GM19238 (cell line): ENCODE results near the gene JMJD7.

Experiments
- DNase-seq: peaks from one replicate; pipeline ENCODE4 v3.0.0; 2011; ENCODE audit warnings: low spot score; ENCODE audit not compliant: insufficient read length

The JMJD7 gene

DNA sequence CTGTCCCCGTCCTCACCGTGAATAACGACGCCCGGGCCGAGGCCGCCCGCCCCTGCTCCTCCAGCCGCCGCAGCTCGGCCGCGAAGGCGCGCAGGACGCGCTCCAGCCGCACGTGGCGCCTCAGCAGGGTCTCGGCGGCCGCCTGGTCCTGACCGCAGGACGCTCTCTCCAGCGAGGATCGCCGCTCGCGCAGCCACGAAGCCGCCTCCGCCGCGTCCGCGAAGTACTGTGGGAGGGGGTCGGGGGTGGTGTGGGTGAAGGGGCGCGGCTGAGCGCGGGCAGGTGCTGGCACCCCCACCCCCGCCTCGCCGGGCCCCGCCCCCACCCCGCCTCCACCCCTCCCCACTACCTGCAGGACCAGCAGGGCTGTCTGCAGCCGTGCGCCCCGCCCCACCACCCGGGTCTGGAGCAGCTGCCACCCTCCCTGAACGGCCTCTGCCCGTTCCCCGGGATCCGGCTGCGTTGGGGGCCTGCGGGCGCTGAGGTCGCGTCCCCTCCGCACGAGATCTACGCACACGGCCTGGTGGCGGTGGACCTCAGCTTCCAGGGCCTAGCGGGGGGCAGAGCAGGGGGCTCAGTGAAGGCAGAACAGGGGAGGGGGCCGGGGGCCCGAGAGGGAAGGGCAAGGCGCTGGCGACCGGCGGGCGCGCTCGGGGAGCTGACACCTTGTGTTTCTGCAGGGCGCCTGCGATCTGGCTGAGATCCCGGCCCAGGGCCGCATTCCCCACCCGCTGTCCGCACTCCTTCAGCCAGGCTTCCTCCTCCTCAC lies 54.2 kb downstream of the JMJD7 start:
- DNase-seq = no peak

DNA sequence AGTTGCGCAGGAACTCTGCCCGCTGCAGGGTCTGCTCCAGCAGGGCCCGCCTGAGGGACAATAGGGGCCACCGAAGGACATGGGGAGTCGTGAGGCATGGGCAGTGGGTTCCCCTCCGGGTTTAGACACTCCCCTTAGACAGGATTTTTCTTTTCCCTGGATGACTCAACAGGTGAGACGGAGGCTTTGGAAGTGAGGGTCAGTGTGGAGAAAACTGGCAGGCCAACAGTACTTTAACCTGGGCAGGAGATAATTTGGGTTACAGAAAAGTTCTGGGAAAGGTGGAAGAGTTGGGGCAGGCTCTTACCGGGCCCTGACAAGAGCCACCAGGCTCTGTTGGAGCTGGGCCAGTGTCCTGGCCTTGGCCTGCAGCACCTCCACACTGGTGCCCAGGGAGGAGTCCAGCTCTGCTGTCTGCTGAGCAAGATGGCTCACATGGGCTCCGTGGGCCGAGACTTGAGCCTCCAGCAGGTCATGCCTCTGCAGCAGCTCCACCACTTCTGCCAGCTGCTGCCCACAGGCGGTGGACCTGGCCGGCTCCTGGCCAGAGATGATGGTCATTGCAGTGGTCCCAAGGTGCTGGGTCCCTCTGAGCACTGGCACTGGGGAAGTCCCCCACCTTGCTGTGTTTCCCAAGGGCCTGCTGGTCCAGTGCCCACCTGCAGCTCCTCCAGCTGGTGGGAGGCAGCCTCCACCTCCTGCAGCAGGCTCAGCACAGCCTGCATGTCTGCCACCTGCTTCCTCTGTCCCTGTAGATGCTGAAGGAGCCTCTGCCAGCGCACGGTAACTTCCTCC lies 55.0 kb downstream of the JMJD7 start:
- DNase-seq = no peak

DNA sequence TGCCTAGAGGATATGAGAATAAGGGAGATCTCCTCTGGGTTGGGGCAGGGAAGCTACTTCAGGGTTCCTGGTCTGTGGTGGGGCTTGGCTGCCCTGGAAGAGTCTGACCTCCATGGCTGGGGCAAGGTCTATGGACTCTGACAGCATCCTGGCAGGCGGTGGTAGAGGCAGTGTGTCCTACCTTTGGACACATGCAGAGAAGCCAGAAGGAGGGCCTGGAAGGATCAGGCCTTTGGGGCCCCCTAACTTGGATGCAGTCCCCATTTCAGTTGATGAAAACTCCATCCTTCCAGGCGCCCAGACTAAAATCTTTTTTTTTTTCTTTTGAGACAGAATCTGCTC lies 55.6 kb downstream of the JMJD7 start:
- DNase-seq = no peak

DNA sequence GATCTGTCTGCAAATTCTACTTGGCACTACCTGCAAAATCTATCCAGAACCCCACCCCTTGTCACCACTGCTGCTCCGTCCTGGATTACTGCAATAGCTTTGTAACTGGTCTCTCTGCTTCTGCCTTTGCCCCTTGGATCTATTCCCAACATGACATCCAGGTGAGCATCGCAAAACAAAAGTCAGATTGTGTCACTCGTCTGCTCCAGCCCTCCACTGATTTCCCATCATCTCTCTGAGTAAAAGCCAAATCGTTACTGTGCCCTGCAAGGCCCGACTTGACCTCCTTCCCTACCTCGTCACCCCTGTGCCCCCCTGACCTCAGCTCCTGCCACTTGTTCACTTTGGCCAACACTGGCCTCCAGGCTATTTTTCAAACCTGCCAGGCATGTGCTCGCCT lies 56.6 kb downstream of the JMJD7 start:
- no peak for DNase-seq

DNA sequence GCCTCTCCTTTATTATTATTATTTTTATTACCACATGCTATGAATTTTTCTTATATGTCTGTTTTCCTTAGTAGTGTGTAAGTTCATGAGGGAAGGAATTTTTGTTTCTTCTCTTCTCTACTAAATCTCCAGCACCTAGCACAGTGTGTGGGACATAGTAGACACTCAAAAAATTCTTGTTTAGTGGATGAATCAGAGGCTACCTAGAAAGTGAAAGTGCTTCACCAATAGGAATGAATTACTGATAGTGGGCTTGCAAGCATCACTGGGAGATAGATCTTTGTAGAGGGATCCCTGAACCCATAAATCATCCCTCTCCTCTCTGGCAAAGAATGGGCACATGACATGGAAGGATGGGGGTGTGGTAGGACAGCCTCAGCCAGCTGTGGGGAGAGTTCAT lies 57.4 kb downstream of the JMJD7 start:
- DNase-seq = no peak

DNA sequence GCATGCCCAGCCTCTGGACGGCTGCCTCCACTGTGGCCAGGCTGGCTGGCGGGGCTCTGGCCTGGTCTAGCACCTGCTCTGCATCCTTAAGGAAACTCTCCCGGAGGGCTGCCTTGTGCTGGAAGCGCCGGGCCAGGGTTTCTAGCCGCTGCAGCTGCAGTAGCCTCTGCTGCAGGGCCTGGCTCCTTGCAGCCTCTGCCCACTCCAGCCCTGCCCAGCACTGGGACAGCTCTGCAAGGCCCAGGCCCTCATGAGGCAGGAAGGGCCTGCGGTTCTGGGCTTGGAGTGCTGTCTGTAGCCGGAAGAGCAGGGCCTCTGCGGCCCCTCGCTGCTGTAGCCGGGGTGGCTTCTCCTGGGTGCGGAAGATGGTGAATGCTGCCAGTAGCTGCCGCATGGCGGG lies 57.9 kb downstream of the JMJD7 start:
- DNase-seq = no peak

DNA sequence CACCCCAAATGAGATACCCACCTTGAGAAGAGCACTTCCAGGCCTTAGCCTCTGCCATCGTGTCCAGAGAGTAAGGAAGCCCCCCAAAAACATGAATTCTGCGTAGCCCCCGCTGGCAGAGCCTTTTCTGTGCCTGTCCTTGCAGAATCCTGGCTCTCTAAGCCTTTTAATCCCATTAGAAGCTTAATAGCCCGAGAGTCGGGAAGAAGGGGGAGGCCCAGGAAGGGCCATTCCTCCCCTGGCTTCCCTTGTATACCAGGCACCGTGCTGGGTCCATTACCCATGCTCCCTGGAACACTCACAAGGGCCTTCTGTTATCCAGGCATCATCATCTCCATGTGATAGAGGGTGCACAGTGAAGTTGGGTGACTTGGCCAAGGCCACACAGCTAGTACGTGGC lies 58.8 kb downstream of the JMJD7 start:
- no peak for DNase-seq

DNA sequence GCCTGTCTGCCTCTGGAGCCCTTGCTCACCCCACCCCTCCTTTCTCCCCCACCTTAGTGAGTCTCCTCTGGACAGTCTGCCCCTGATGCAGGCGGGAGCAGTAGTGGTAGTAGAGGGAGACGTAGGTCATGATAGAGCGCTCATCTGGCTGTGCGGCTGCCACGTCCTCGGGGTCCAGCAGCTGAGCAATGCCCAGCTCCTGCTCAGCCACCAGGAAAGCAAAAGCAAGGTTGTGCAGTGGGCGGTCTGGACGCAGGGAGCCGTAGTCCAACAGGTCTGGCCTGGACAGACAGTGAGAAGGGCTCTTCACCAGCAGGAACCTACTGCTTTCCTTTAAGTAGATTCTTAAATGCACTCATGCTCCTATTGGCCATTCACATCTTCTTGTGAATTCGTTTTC lies 59.3 kb downstream of the JMJD7 start:
- no peak for DNase-seq
